GM12878 (cell line): Measurements from ENCODE around the gene FOXP1. TPM values are rescaled to one million over a fixed set of nuclear protein-coding genes. Genes with fewer than 3 reads are reported as not detected.

Experiments
- ATAC-seq: fragments of 200-7000 bp; cut with Tn5 transposase; 3 replicates; pipeline ENCODE4 v1.9.1; 2020; ENCODE audit warnings: mild to moderate bottlenecking, moderate library complexity
- BruUV-seq: library from RNA; stranded (reverse); fragments of 400-500 nt; replicated peaks from 2 replicates; lab custom pipeline; 2021; lab: Mats Ljungman, UMichigan
- CTCF ChIA-PET: fragments of 300-600 bp; sonication (Branson Sonifier 250); formaldehyde crosslinking; extraction: SDS; loops from one replicate; lab custom pipeline; 2021; ENCODE audit warnings: inconsistent platforms; lab: Yijun Ruan, JAX
- POLR2A ChIA-PET: fragments of 350-600 bp; formaldehyde crosslinking; extraction: SDS; loops from one replicate; lab custom pipeline; 2021; ENCODE audit warnings: inconsistent platforms; lab: Charles Lee
- RAD21 ChIA-PET: fragments of 300-600 bp; sonication (Branson Sonifier 250); formaldehyde crosslinking; loops from one replicate; lab custom pipeline; 2023; ENCODE audit warnings: antibody characterized with exemption; ENCODE audit not compliant: unreplicated experiment; lab: Charles Lee
- SMC1A ChIA-PET: fragments of 300-600 bp; sonication (Branson Sonifier 250); formaldehyde crosslinking; loops from one replicate; lab custom pipeline; 2023; ENCODE audit not compliant: unreplicated experiment, uncharacterized antibody; lab: Charles Lee
- DNase-seq: peaks from one replicate; pipeline ENCODE4 v3.0.0-alpha.2; 2011; ENCODE audit warnings: low read depth, low spot score
- FAIRE-seq: peaks from 3 replicates; lab custom pipeline; 2011; peaks lifted over from hg19 to GRCh38; lab: Jason Lieb, UNC
- H2AFZ ChIP-seq: 2 replicates; pipeline ENCODE4 v1.6.0; 2011; ENCODE audit warnings: low read depth, low read length, control low read depth; ENCODE audit not compliant: control insufficient read depth
- H3K27ac ChIP-seq: 2 replicates; pipeline ENCODE4 v1.5.1; 2011; ENCODE audit warnings: control low read depth; ENCODE audit not compliant: control insufficient read depth, insufficient read depth
- H3K27me3 ChIP-seq, 2 experiments: replicated peaks in 1 of 2; 2 replicates each; pipeline versions ENCODE4 v1.6.0 to v1.6.1; 2011; ENCODE audit warnings: low read length in 1 of 2; ENCODE audit not compliant: control insufficient read depth in 2 of 2, insufficient read depth in 2 of 2
- H3K36me3 ChIP-seq, 2 experiments: 2 replicates each; pipeline ENCODE4 v1.5.1; 2011; ENCODE audit warnings: low read length in 1 of 2; ENCODE audit not compliant: control insufficient read depth in 2 of 2, insufficient read depth in 2 of 2
- H3K4me1 ChIP-seq: 2 replicates; pipeline ENCODE4 v1.6.1; 2011; ENCODE audit warnings: mild to moderate bottlenecking, low read length, moderate library complexity, mixed read lengths; ENCODE audit not compliant: control insufficient read depth, insufficient read depth
- H3K4me2 ChIP-seq: 2 replicates; pipeline ENCODE4 v1.6.0; 2011; ENCODE audit warnings: control low read depth; ENCODE audit not compliant: control insufficient read depth, insufficient read depth
- H3K4me3 ChIP-seq: fragments of 200-600 bp; sonication (generic); 2 replicates; pipeline ENCODE4 v1.5.1; 2016
- H3K79me2 ChIP-seq: 2 replicates; pipeline ENCODE4 v1.6.0; 2011; ENCODE audit warnings: low read length; ENCODE audit not compliant: control insufficient read depth, insufficient read depth
- H3K9ac ChIP-seq: 2 replicates; pipeline ENCODE4 v1.8.0; 2011; ENCODE audit warnings: low read length, control low read depth, mixed read lengths; ENCODE audit not compliant: control insufficient read depth, insufficient read depth
- H3K9me3 ChIP-seq: replicated peaks from 3 replicates; pipeline ENCODE4 v1.5.1; 2011; ENCODE audit warnings: mild to moderate bottlenecking, low read length; ENCODE audit not compliant: control insufficient read depth, insufficient read depth
- H4K20me1 ChIP-seq: 2 replicates; pipeline ENCODE4 v1.6.0; 2011; ENCODE audit not compliant: control insufficient read depth, insufficient read depth
- CHD4 ChIP-seq: fragments of 200-600 bp; sonication (generic); IDR thresholded peaks from 2 replicates; pipeline ENCODE4 v1.6.1; 2016; ENCODE audit warnings: mild to moderate bottlenecking
- CREM ChIP-seq: IDR thresholded peaks from 2 replicates; pipeline ENCODE4 v1.6.1; 2014; ENCODE audit warnings: antibody characterized with exemption, low read depth
- ETV6 ChIP-seq, 2 experiments: fragments of 450-650 bp in 1 of 2; IDR thresholded peaks in 1 of 2; conservative IDR thresholded peaks in 1 of 2; 2 replicates each; pipeline ENCODE4 v1.6.1; 2014; ENCODE audit warnings: antibody characterized with exemption in 1 of 2, borderline replicate concordance in 1 of 2, low read depth in 1 of 2, mild to moderate bottlenecking in 1 of 2, moderate library complexity in 1 of 2
- MYB ChIP-seq: fragments of 150-350 bp; IDR thresholded peaks from 2 replicates; pipeline ENCODE4 v1.6.1; 2014; ENCODE audit warnings: mild to moderate bottlenecking, low read depth, low read length, borderline replicate concordance
- NFIC ChIP-seq: IDR thresholded peaks from 2 replicates; pipeline ENCODE4 v1.6.1; 2012; ENCODE audit warnings: low read depth, mild to moderate bottlenecking, inconsistent platforms, low read length, moderate library complexity
- NFYB ChIP-seq: IDR thresholded peaks from 2 replicates; pipeline ENCODE4 v1.6.1; 2011; ENCODE audit warnings: low read depth, mild to moderate bottlenecking, low read length, improper control_type of control experiment, moderate library complexity; ENCODE audit not compliant: insufficient read depth
- NR2F1 ChIP-seq: fragments of 450-650 bp; conservative IDR thresholded peaks from 2 replicates; pipeline ENCODE4 v1.6.1; 2017; ENCODE audit warnings: mild to moderate bottlenecking
- RAD51 ChIP-seq: fragments of 450-650 bp; IDR thresholded peaks from 2 replicates; pipeline ENCODE4 v1.6.1; 2016; ENCODE audit warnings: moderate library complexity, mild to moderate bottlenecking, inconsistent platforms
- RB1 ChIP-seq: fragments of 450-650 bp; formaldehyde crosslinking; IDR thresholded peaks from 2 replicates; pipeline ENCODE4 v1.6.1; 2017; ENCODE audit warnings: mild to moderate bottlenecking, borderline replicate concordance
- RELA ChIP-seq: fragments of 450-650 bp; IDR thresholded peaks from 2 replicates; pipeline ENCODE4 v1.8.0; 2014; ENCODE audit warnings: borderline replicate concordance; ENCODE audit not compliant: partially characterized antibody
- RFX5 ChIP-seq: IDR thresholded peaks from 2 replicates; pipeline ENCODE4 v1.6.1; 2011; ENCODE audit warnings: low read depth, low read length, improper control_type of control experiment
- SMAD5 ChIP-seq: IDR thresholded peaks from 2 replicates; pipeline ENCODE4 v1.6.1; 2016; ENCODE audit warnings: antibody characterized with exemption, low read depth
- SP1 ChIP-seq: IDR thresholded peaks from one replicate; pipeline ENCODE4 v1.6.1; 2011; ENCODE audit warnings: low read depth, low read length
- ZBTB4 ChIP-seq: fragments of 450-650 bp; formaldehyde crosslinking; IDR thresholded peaks from 2 replicates; pipeline ENCODE4 v1.4.0; 2022; ENCODE audit warnings: mild to moderate bottlenecking, moderate library complexity
- ZNF24 ChIP-seq: fragments of 450-650 bp; IDR thresholded peaks from 2 replicates; pipeline ENCODE4 v1.6.1; 2017; ENCODE audit warnings: antibody characterized with exemption, mild to moderate bottlenecking
- ZSCAN29 ChIP-seq: fragments of 450-650 bp; IDR thresholded peaks from 2 replicates; pipeline ENCODE4 v1.6.1; 2017; ENCODE audit warnings: mild to moderate bottlenecking, moderate library complexity
- WGBS: methylation state at CpG from one replicate; pipeline ENCODE4 v1.1.6; 2016; ENCODE audit warnings: low lambda C conversion rate; ENCODE audit not compliant: insufficient replicate concordance, insufficient coverage; ENCODE audit errors: missing lambda C conversion rate; 5-methylcytosine and 5-hydroxymethylcytosine counted together
- in situ Hi-C: fragments of 300-500 bp; cut with MboI; formaldehyde crosslinking; loops from 9 replicates; pipeline ENCODE4 v1.14.3; 2018; ENCODE audit warnings: mixed read lengths
- intact Hi-C: fragments of 100-400 bp; cut with micrococcal nuclease; formaldehyde crosslinking; loops from one replicate; pipeline ENCODE4 v1.14.2; 2022; ENCODE audit not compliant: unreplicated experiment
- polyA plus RNA-seq, 11 experiments: library from polyadenylated mRNA; depleted of rRNA in 4 of 11; unstranded in 6 of 11; stranded (reverse) in 5 of 11; fragments of >200 nt; fragmentation: Nextera tagmentation in 4 of 11; fragmentation: Illumina TruSeq in 1 of 11; extraction: Ambion mirVana in 4 of 11; extraction: Trizol in 1 of 11; gene quantifications; 1 replicate in 1 of 11; 2 replicates in 10 of 11; pipeline versions ENCODE4 v1.2.1 to v1.2.3, GENCODE V29; 2011 to 2016; ENCODE audit warnings: inconsistent platforms in 2 of 11, missing spikeins in 2 of 11, low read depth in 1 of 11
- total RNA-seq, 4 experiments: library from RNA; depleted of rRNA in 3 of 4; stranded (reverse); fragments of >200 nt in 3 of 4; fragmentation: Illumina TruSeq in 1 of 4; extraction: Trizol in 1 of 4; gene quantifications; 2 replicates each; pipeline versions ENCODE4 v1.2.1 to v1.2.3, GENCODE V29; 2013 to 2021
- TF ChIP-seq, protein P1 (sequence below): fragments of 450-650 bp; IDR thresholded peaks from 2 replicates; pipeline ENCODE4 v1.6.1; 2016; ENCODE audit warnings: mild to moderate bottlenecking, moderate library complexity, borderline replicate concordance
- TF ChIP-seq, protein P2 (sequence below): fragments of 450-650 bp; IDR thresholded peaks from 2 replicates; pipeline ENCODE4 v1.6.1; 2014; ENCODE audit warnings: mild to moderate bottlenecking

FOXP1 gene
- total and polyA plus RNA-seq, 10 of the 15 experiments (the other 5 are each of a cell fraction or from before 2014, with no cell fraction given): 0.05 to 1.6 (median 0.20) TPM; not detected in 1

GRCh38 chr3:71268462-71268999 lies 315.0 kb downstream of the FOXP1 start:
- in situ Hi-C loops: no loop called here
- H3K4me1 ChIP-seq: no peaks in the 10 kb centered on the region
- no peaks in the 10 kb centered on the region; a peak in 2 of 4 replicates for H3K27me3 ChIP-seq
- ChIA-PET POLR2A (interaction anchor here (0.6 kb wide), 1 partner anchor 1455 kb away, joined by 3 read pairs; no protein-coding TSS in a partner anchor), RAD21 (no interaction called here), CTCF (no interaction called here), SMC1A (no interaction called here)
- FAIRE-seq: no peak
- H4K20me1 ChIP-seq: no peaks in the 10 kb centered on the region
- no TSS peak for BruUV-seq
- H3K27ac ChIP-seq: no peak overlapping the region
- no peak overlapping the region for H3K4me3 ChIP-seq
- no peaks in the 10 kb centered on the region for H3K79me2 ChIP-seq
- no peak overlapping the region for H3K4me2 ChIP-seq
- H3K9me3 ChIP-seq: no peaks in the 10 kb centered on the region
- H3K9ac ChIP-seq: no peak overlapping the region
- no peak for ATAC-seq
- WGBS: 57% methylated on average over 5 of the region's 5 CpGs
- intact Hi-C loops: no loop called here
- no peak for DNase-seq
- no peak overlapping the region for H2AFZ ChIP-seq
- H3K36me3 ChIP-seq: no peaks in the 10 kb centered on the region
- TF ChIP-seq RB1: no peak
- TF ChIP-seq NFYB: no peak
- TF ChIP-seq ZNF24: no peak
- no peak for TF ChIP-seq NR2F1
- no peak for TF ChIP-seq ZBTB4 (CRISPR knock-in tag)
- TF ChIP-seq, protein P1, sequence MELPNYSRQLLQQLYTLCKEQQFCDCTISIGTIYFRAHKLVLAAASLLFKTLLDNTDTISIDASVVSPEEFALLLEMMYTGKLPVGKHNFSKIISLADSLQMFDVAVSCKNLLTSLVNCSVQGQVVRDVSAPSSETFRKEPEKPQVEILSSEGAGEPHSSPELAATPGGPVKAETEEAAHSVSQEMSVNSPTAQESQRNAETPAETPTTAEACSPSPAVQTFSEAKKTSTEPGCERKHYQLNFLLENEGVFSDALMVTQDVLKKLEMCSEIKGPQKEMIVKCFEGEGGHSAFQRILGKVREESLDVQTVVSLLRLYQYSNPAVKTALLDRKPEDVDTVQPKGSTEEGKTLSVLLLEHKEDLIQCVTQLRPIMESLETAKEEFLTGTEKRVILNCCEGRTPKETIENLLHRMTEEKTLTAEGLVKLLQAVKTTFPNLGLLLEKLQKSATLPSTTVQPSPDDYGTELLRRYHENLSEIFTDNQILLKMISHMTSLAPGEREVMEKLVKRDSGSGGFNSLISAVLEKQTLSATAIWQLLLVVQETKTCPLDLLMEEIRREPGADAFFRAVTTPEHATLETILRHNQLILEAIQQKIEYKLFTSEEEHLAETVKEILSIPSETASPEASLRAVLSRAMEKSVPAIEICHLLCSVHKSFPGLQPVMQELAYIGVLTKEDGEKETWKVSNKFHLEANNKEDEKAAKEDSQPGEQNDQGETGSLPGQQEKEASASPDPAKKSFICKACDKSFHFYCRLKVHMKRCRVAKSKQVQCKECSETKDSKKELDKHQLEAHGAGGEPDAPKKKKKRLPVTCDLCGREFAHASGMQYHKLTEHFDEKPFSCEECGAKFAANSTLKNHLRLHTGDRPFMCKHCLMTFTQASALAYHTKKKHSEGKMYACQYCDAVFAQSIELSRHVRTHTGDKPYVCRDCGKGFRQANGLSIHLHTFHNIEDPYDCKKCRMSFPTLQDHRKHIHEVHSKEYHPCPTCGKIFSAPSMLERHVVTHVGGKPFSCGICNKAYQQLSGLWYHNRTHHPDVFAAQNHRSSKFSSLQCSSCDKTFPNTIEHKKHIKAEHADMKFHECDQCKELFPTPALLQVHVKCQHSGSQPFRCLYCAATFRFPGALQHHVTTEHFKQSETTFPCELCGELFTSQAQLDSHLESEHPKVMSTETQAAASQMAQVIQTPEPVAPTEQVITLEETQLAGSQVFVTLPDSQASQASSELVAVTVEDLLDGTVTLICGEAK: no peak
- TF ChIP-seq RFX5: no peak
- TF ChIP-seq, protein P2, sequence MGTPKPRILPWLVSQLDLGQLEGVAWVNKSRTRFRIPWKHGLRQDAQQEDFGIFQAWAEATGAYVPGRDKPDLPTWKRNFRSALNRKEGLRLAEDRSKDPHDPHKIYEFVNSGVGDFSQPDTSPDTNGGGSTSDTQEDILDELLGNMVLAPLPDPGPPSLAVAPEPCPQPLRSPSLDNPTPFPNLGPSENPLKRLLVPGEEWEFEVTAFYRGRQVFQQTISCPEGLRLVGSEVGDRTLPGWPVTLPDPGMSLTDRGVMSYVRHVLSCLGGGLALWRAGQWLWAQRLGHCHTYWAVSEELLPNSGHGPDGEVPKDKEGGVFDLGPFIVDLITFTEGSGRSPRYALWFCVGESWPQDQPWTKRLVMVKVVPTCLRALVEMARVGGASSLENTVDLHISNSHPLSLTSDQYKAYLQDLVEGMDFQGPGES: no peak
- no peak for TF ChIP-seq SMAD5
- TF ChIP-seq ETV6 (conservative IDR thresholded peaks at IDR 0.05 in 1 of 2, IDR thresholded peaks at IDR 0.05 in 1 of 2; ENCODE audit: borderline replicate concordance in 1 of 2, low read depth in 1 of 2): no peak
- TF ChIP-seq CREM: no peak
- TF ChIP-seq RAD51: no peak
- TF ChIP-seq SP1: no peak
- no peak for TF ChIP-seq CHD4
- TF ChIP-seq ZSCAN29: no peak
- TF ChIP-seq MYB: no peak
- no peak for TF ChIP-seq NFIC
- no peak for TF ChIP-seq RELA
